Thyroid gland (tissue), 4 donors: Measurements from ENCODE around the gene TPCN2.

Source experiments
- CTCF ChIP-seq, 6 experiments: fragments of 200-600 bp in 3 of 6; fragments of 450-650 bp in 3 of 6; sonication (generic) in 3 of 6; IDR thresholded peaks; one replicate each; pipeline ENCODE4 v1.5.1; 2016 to 2019; ENCODE audit warnings: antibody characterized with exemption in 6 of 6, mild to moderate bottlenecking in 2 of 6, inconsistent platforms in 1 of 6, moderate library complexity in 1 of 6
- POLR2A ChIP-seq, 2 donors: fragments of 450-650 bp; IDR thresholded peaks; one replicate each; pipeline ENCODE4 v1.6.1; 2017; ENCODE audit warnings: antibody characterized with exemption in 2 of 2, mild to moderate bottlenecking in 2 of 2, moderate library complexity in 1 of 2

GRCh38 chr11:69083531-69084247 lies 35.0 kb downstream of the TPCN2 start:
- TF ChIP-seq CTCF (IDR thresholded peaks at IDR 0.05) (no peak), POLR2A (IDR thresholded peaks at IDR 0.05) (no peak)
